A549 treated with CpdA at 1 μM for 4 hours (cell line): ENCODE results near the gene ONECUT2. TPM values are rescaled to one million over a fixed set of nuclear protein-coding genes. Genes with fewer than 3 reads are reported as not detected.

Experiments
- total RNA-seq: library from RNA; stranded (reverse); fragments of 200-300 nt; extraction: Qiagen RNA extraction; gene quantifications from 5 replicates; pipeline ENCODE4 v1.2.3, GENCODE V29; 2022; ENCODE audit warnings: low read depth

Gene ONECUT2
- total RNA-seq, result 0.35 to 0.67 TPM (median 0.41 TPM) in 5 replicates

GRCh38 chr18:57434536-57435494, at the start of gene ONECUT2:
TSS of gene ONECUT2 (plus strand) at chr18:57435374. CDS start at chr18:57435717, 343 bp downstream.

Other genes starting within 250 kb of the ONECUT2 start
- gene ST8SIA3, start 82.8 kb upstream of the ONECUT2 start, total RNA-seq, result not detected in 5 replicates
- 36.3 to 44.3 TPM (median 42.2 TPM) in 5 replicates for gene FECH, start 151.3 kb downstream of the ONECUT2 start, total RNA-seq
- gene NARS1, start 186.5 kb downstream of the ONECUT2 start, total RNA-seq, result 83.3 to 164 TPM (median 95.4 TPM) in 5 replicates